IPS DF 6.9 (cell line): Measurements from ENCODE around the gene CNTNAP2.

Experiments
- DNase-seq: peaks from one replicate; pipeline ENCODE4 v3.0.0-alpha.2; 2013; ENCODE audit warnings: low read depth, low spot score
- H3K27ac ChIP-seq: one replicate; pipeline ENCODE4 v1.5.1; 2013; ENCODE audit warnings: low read length, control low read depth
- H3K27me3 ChIP-seq: 2 replicates; pipeline ENCODE4 v1.6.1; 2013; ENCODE audit warnings: mild to moderate bottlenecking, low read length; ENCODE audit not compliant: control insufficient read depth, insufficient read depth
- H3K36me3 ChIP-seq: 2 replicates; pipeline ENCODE4 v1.6.1; 2013; ENCODE audit warnings: low read length; ENCODE audit not compliant: control insufficient read depth, insufficient read depth
- H3K4me1 ChIP-seq: 2 replicates; pipeline ENCODE4 v1.6.1; 2013; ENCODE audit warnings: low read length; ENCODE audit not compliant: control insufficient read depth, insufficient read depth
- H3K4me3 ChIP-seq: 2 replicates; pipeline ENCODE4 v1.5.1; 2013; ENCODE audit warnings: mild to moderate bottlenecking, low read length
- H3K9me3 ChIP-seq: 2 replicates; pipeline ENCODE4 v1.6.1; 2013; ENCODE audit warnings: low read length, inconsistent platforms; ENCODE audit not compliant: control insufficient read depth, insufficient read depth
- WGBS: extraction: QIAGEN DNeasy Blood & Tissue Kit; methylation state at CpG from one replicate; pipeline ENCODE4 v1.1.7; 2013; ENCODE audit warnings: mixed read lengths, missing lambda C conversion rate; ENCODE audit not compliant: insufficient read length, insufficient coverage; 5-methylcytosine and 5-hydroxymethylcytosine counted together

The CNTNAP2 gene

GRCh38 chr7:147308539-147308938, 1191.9 kb downstream of the CNTNAP2 start:
- no peak overlapping the region for H3K4me3 ChIP-seq
- WGBS = no CpG with 5 or more reads among the region's 5 CpGs
- no peak for DNase-seq
- no peak overlapping the region for H3K27ac ChIP-seq
- no peaks in the 10 kb centered on the region for H3K36me3 ChIP-seq
- H3K4me1 ChIP-seq = no peaks in the 10 kb centered on the region
- no peaks in the 10 kb centered on the region for H3K9me3 ChIP-seq
- no peaks in the 10 kb centered on the region for H3K27me3 ChIP-seq

GRCh38 chr7:147311336-147311735, 1194.7 kb downstream of the CNTNAP2 start:
- no peaks in the 10 kb centered on the region for H3K4me1 ChIP-seq
- H3K27me3 ChIP-seq = no peaks in the 10 kb centered on the region
- no peak overlapping the region for H3K27ac ChIP-seq
- no peaks in the 10 kb centered on the region for H3K36me3 ChIP-seq
- H3K4me3 ChIP-seq = no peak overlapping the region
- no peak for DNase-seq
- no peaks in the 10 kb centered on the region for H3K9me3 ChIP-seq
- no CpG with 5 or more reads among the region's 1 CpG for WGBS

GRCh38 chr7:147321504-147321903, 1204.9 kb downstream of the CNTNAP2 start:
- WGBS = no CpG with 5 or more reads among the region's 2 CpGs
- H3K9me3 ChIP-seq = no peaks in the 10 kb centered on the region
- DNase-seq = no peak
- H3K4me1 ChIP-seq = no peaks in the 10 kb centered on the region
- H3K36me3 ChIP-seq = no peaks in the 10 kb centered on the region
- no peak overlapping the region for H3K27ac ChIP-seq
- no peaks in the 10 kb centered on the region for H3K27me3 ChIP-seq
- H3K4me3 ChIP-seq = no peak overlapping the region

- Histone ChIP-seq H3K27me3 (no peaks in the 10 kb centered on the region), H3K4me1 (no peaks in the 10 kb centered on the region), H3K27ac (no peak overlapping the region), H3K36me3 (no peaks in the 10 kb centered on the region), H3K9me3 (no peaks in the 10 kb centered on the region), H3K4me3 (no peak overlapping the region)
- no CpG with 5 or more reads among the region's 2 CpGs for WGBS
- no peak for DNase-seq
Measured at GRCh38 chr7:147332988-147333387, 1216.4 kb downstream of the CNTNAP2 start.

GRCh38 chr7:147363101-147363500, 1246.5 kb downstream of the CNTNAP2 start:
- Histone ChIP-seq H3K27ac (no peak overlapping the region), H3K9me3 (no peaks in the 10 kb centered on the region), H3K4me1 (peaks cover under 1% of the 10 kb centered on the region; the same call in 1 of the 2 replicates), H3K4me3 (no peak overlapping the region), H3K36me3 (no peaks in the 10 kb centered on the region), H3K27me3 (no peaks in the 10 kb centered on the region)
- no CpG with 5 or more reads among the region's 4 CpGs for WGBS
- DNase-seq = no peak

- Histone ChIP-seq H3K36me3 (no peaks in the 10 kb centered on the region), H3K4me1 (no peaks in the 10 kb centered on the region), H3K27ac (no peak overlapping the region), H3K27me3 (no peaks in the 10 kb centered on the region), H3K4me3 (no peak overlapping the region), H3K9me3 (no peaks in the 10 kb centered on the region)
- DNase-seq = no peak
- no CpG with 5 or more reads among the region's 5 CpGs for WGBS
Measured at GRCh38 chr7:147376192-147376591, 1259.6 kb downstream of the CNTNAP2 start.

- no CpG with 5 or more reads among the region's 5 CpGs for WGBS
- no peaks in the 10 kb centered on the region for H3K4me1 ChIP-seq
- no peak for DNase-seq
- H3K27ac ChIP-seq = no peak overlapping the region
- no peaks in the 10 kb centered on the region for H3K27me3 ChIP-seq
- no peak overlapping the region for H3K4me3 ChIP-seq
- no peaks in the 10 kb centered on the region for H3K9me3 ChIP-seq
- H3K36me3 ChIP-seq = no peaks in the 10 kb centered on the region
Measured at GRCh38 chr7:147380926-147381325, 1264.3 kb downstream of the CNTNAP2 start.

GRCh38 chr7:147394329-147394728, 1277.7 kb downstream of the CNTNAP2 start:
- Histone ChIP-seq H3K36me3 (no peaks in the 10 kb centered on the region), H3K27me3 (no peaks in the 10 kb centered on the region), H3K9me3 (no peaks in the 10 kb centered on the region), H3K27ac (no peak overlapping the region), H3K4me1 (no peaks in the 10 kb centered on the region), H3K4me3 (no peak overlapping the region)
- DNase-seq = no peak

- H3K4me3 ChIP-seq = no peak overlapping the region
Measured at GRCh38 chr7:147400221-147400689, 1283.7 kb downstream of the CNTNAP2 start.

GRCh38 chr7:147400925-147401324, 1284.3 kb downstream of the CNTNAP2 start:
- no CpG with 5 or more reads among the region's 1 CpG for WGBS
- no peak for DNase-seq
- Histone ChIP-seq H3K4me3 (no peak overlapping the region), H3K4me1 (no peaks in the 10 kb centered on the region), H3K27me3 (no peaks in the 10 kb centered on the region), H3K36me3 (no peaks in the 10 kb centered on the region), H3K27ac (no peak overlapping the region), H3K9me3 (no peaks in the 10 kb centered on the region)

More at GRCh38 chr7:147400221-147400689, 1283.7 kb downstream of the CNTNAP2 start:
- Histone ChIP-seq H3K27ac (no peak overlapping the region), H3K36me3 (no peaks in the 10 kb centered on the region), H3K9me3 (no peaks in the 10 kb centered on the region), H3K4me1 (no peaks in the 10 kb centered on the region), H3K27me3 (no peaks in the 10 kb centered on the region)
- WGBS = no CpG with 5 or more reads among the region's 3 CpGs
- DNase-seq = no peak

GRCh38 chr7:147405621-147406020, 1289.0 kb downstream of the CNTNAP2 start:
- Histone ChIP-seq H3K4me3 (no peak overlapping the region), H3K27ac (no peak overlapping the region), H3K36me3 (no peaks in the 10 kb centered on the region), H3K9me3 (no peaks in the 10 kb centered on the region), H3K27me3 (no peaks in the 10 kb centered on the region), H3K4me1 (no peaks in the 10 kb centered on the region)
- no CpG with 5 or more reads among the region's 4 CpGs for WGBS
- DNase-seq = no peak
